HCT116 (cell line): ENCODE results near the gene RIOX2. TPM values are rescaled to one million over a fixed set of nuclear protein-coding genes. Genes with fewer than 3 reads are reported as not detected.

ENCODE experiments used
- ATAC-seq: fragments of 200-7000 bp; cut with Tn5 transposase; 2 replicates; pipeline ENCODE4 v1.9.1; 2020; ENCODE audit warnings: mild to moderate bottlenecking, moderate library complexity
- BruUV-seq: library from RNA; stranded (reverse); fragments of 400-500 nt; replicated peaks from 2 replicates; lab custom pipeline; 2021; lab: Mats Ljungman, UMichigan
- CTCF ChIA-PET: fragments of 300-600 bp; sonication (Branson Sonifier 250); formaldehyde crosslinking; loops from one replicate; lab custom pipeline; 2021; ENCODE audit warnings: antibody characterized with exemption; lab: Charles Lee
- POLR2A ChIA-PET: fragments of 300-600, 350-600 bp; sonication (Branson Sonifier 250); formaldehyde crosslinking; loops from one replicate; lab custom pipeline; 2021; ENCODE audit warnings: antibody characterized with exemption; lab: Charles Lee
- RAD21 ChIA-PET, 2 experiments: fragments of 300-600 bp; sonication (Branson Sonifier 250); formaldehyde crosslinking; loops; one replicate each; lab custom pipeline; 2023; ENCODE audit warnings: low total read pairs in 2 of 2; ENCODE audit not compliant: uncharacterized antibody in 2 of 2, unreplicated experiment in 2 of 2, low non-redundant PET in 1 of 2; lab: Charles Lee
- DNase-seq: peaks from one replicate; pipeline ENCODE4 v3.0.0-alpha.2; 2010; ENCODE audit warnings: low read depth, low spot score
- H2AFZ ChIP-seq: fragments of 200-600 bp; shearing (Covaris generic), sonication (generic); 2 replicates; pipeline ENCODE4 v1.6.1; 2017; ENCODE audit warnings: low read depth, mixed run types, mixed read lengths, antibody characterized with exemption, low read length; ENCODE audit not compliant: poor library complexity, severe bottlenecking
- H3K27ac ChIP-seq: 2 replicates; pipeline ENCODE4 v1.5.1; 2012; ENCODE audit warnings: low read depth, low read length
- H3K27me3 ChIP-seq: fragments of 200-600 bp; sonication (generic); 2 replicates; pipeline ENCODE4 v1.6.1; 2016; ENCODE audit warnings: mixed run types, low read length, mixed read lengths; ENCODE audit not compliant: insufficient read depth
- H3K36me3 ChIP-seq, 2 experiments: fragments of 200-500 bp in 1 of 2; fragments of 200-600 bp in 1 of 2; sonication (Bioruptor generic) in 1 of 2; sonication (generic) in 1 of 2; 2 replicates each; pipeline versions ENCODE4 v1.5.1 to v1.6.1; 2014 to 2016; ENCODE audit warnings: low read length in 2 of 2, inconsistent platforms in 1 of 2, mixed read lengths in 1 of 2, mixed run types in 1 of 2; ENCODE audit not compliant: insufficient read depth in 2 of 2, control insufficient read depth in 1 of 2
- H3K4me1 ChIP-seq, 2 experiments: fragments of 200-600 bp in 1 of 2; sonication (generic) in 1 of 2; 2 replicates each; pipeline versions ENCODE4 v1.5.1 to v1.6.1; 2012 to 2017; ENCODE audit warnings: low read length in 2 of 2, inconsistent platforms in 1 of 2, mild to moderate bottlenecking in 1 of 2, mixed read lengths in 1 of 2, mixed run types in 1 of 2, moderate library complexity in 1 of 2; ENCODE audit not compliant: insufficient read depth in 2 of 2, control insufficient read depth in 1 of 2
- H3K4me2 ChIP-seq: fragments of 200-600 bp; sonication (generic); 2 replicates; pipeline ENCODE4 v1.6.1; 2017; ENCODE audit warnings: mixed run types, low read length, mixed read lengths
- H3K4me3 ChIP-seq, 2 experiments: fragments of 200-600 bp in 1 of 2; sonication (generic) in 1 of 2; replicated peaks in 1 of 2; 2 replicates each; pipeline ENCODE4 v1.5.1; 2011 to 2016; ENCODE audit warnings: low read length in 2 of 2, control low read depth in 1 of 2, low read depth in 1 of 2, mild to moderate bottlenecking in 1 of 2, mixed read lengths in 1 of 2, mixed run types in 1 of 2
- H3K79me2 ChIP-seq: fragments of 200-600 bp; sonication (generic); 2 replicates; pipeline ENCODE4 v1.6.1; 2017; ENCODE audit warnings: mild to moderate bottlenecking, mixed run types, low read length, moderate library complexity, mixed read lengths; ENCODE audit not compliant: insufficient read depth
- H3K9ac ChIP-seq: fragments of 200-600 bp; sonication (generic); 2 replicates; pipeline ENCODE4 v1.6.1; 2016; ENCODE audit warnings: low read length, mixed read lengths
- H3K9me2 ChIP-seq: fragments of 200-600 bp; sonication (generic), shearing (Covaris generic); 2 replicates; pipeline ENCODE4 v1.6.1; 2017; ENCODE audit warnings: mixed run types, mild to moderate bottlenecking, moderate library complexity; ENCODE audit not compliant: insufficient read depth
- H3K9me3 ChIP-seq, 2 experiments: fragments of 200-500 bp in 1 of 2; fragments of 200-600 bp in 1 of 2; sonication (Bioruptor generic) in 1 of 2; sonication (generic) in 1 of 2; 2 replicates each; pipeline ENCODE4 v1.6.1; 2014 to 2017; ENCODE audit warnings: low read length in 2 of 2, mixed read lengths in 2 of 2, inconsistent platforms in 1 of 2, low read depth in 1 of 2, mild to moderate bottlenecking in 1 of 2, mixed run types in 1 of 2, moderate library complexity in 1 of 2; ENCODE audit not compliant: control insufficient read depth in 1 of 2, insufficient read depth in 1 of 2
- H4K20me1 ChIP-seq: fragments of 200-600 bp; sonication (generic), shearing (Covaris generic); 2 replicates; pipeline ENCODE4 v1.6.1; 2017; ENCODE audit warnings: mixed run types, mild to moderate bottlenecking, moderate library complexity; ENCODE audit not compliant: insufficient read depth
- ATF3 ChIP-seq: IDR thresholded peaks from 2 replicates; pipeline ENCODE4 v1.6.1; 2012
- CEBPB ChIP-seq: IDR thresholded peaks from 2 replicates; pipeline ENCODE4 v1.6.1; 2012; ENCODE audit warnings: low read depth
- EGR1 ChIP-seq: IDR thresholded peaks from 2 replicates; pipeline ENCODE4 v1.6.1; 2012; ENCODE audit warnings: low read depth
- ELF1 ChIP-seq: IDR thresholded peaks from 2 replicates; pipeline ENCODE4 v1.6.1; 2012; ENCODE audit warnings: low read depth, borderline replicate concordance
- EZH2 ChIP-seq: fragments of 200-600 bp; sonication (generic); IDR thresholded peaks from 2 replicates; pipeline ENCODE4 v1.6.1; 2017; ENCODE audit warnings: antibody characterized with exemption, mixed run types
- EZH2phosphoT487 ChIP-seq: fragments of 200-600 bp; IDR thresholded peaks from 2 replicates; pipeline ENCODE4 v1.6.1; 2018; ENCODE audit warnings: antibody characterized with exemption, borderline replicate concordance
- FOSL1 ChIP-seq: IDR thresholded peaks from 2 replicates; pipeline ENCODE4 v1.6.1; 2012; ENCODE audit warnings: low read depth
- POLR2A ChIP-seq: IDR thresholded peaks from 2 replicates; pipeline ENCODE4 v1.7.0; 2011; ENCODE audit warnings: borderline replicate concordance; ENCODE audit not compliant: insufficient read depth, insufficient read length; ENCODE audit errors: extremely low read depth
- RAD21 ChIP-seq: IDR thresholded peaks from 2 replicates; pipeline ENCODE4 v1.6.1; 2012; ENCODE audit warnings: low read depth, mild to moderate bottlenecking
- SP1 ChIP-seq: IDR thresholded peaks from 2 replicates; pipeline ENCODE4 v1.6.1; 2012; ENCODE audit warnings: low read depth
- YY1 ChIP-seq: IDR thresholded peaks from 2 replicates; pipeline ENCODE4 v1.6.1; 2011; ENCODE audit warnings: low read length, low read depth, moderate library complexity, mild to moderate bottlenecking; ENCODE audit not compliant: insufficient replicate concordance; ENCODE audit errors: extremely low read depth
- ZFX ChIP-seq: fragments of 450-650 bp; IDR thresholded peaks from 2 replicates; pipeline ENCODE4 v1.6.1; 2017
- ZNF274 ChIP-seq: fragments of 200-500 bp; sonication (Bioruptor generic); IDR thresholded peaks from 2 replicates; pipeline ENCODE4 v1.6.1; 2014; ENCODE audit warnings: mild to moderate bottlenecking, low read depth, low read length, inconsistent platforms
- intact Hi-C: fragments of 100-400 bp; cut with micrococcal nuclease; formaldehyde crosslinking; loops from 2 replicates; pipeline ENCODE4 v1.10.0; 2022
- total RNA-seq: library from RNA; stranded (reverse); gene quantifications from one replicate; pipeline ENCODE4 v1.2.1, GENCODE V29; 2021; ENCODE audit not compliant: unreplicated experiment
- TF ChIP-seq, protein P1 (sequence below): IDR thresholded peaks from 2 replicates; pipeline ENCODE4 v1.6.1; 2012; ENCODE audit warnings: low read depth

Gene RIOX2
- total RNA-seq, 1 experiment from 2014 or later, result 39.1 TPM

GRCh38 chr3:97928986-97929385 lies 43.2 kb downstream of the RIOX2 start:
- Histone ChIP-seq H3K27ac (no peak overlapping the region), H3K9me3 (no peaks in the 10 kb centered on the region), H3K4me1 (no peaks in the 10 kb centered on the region), H3K4me3 (no peak overlapping the region), H3K79me2 (no peaks in the 10 kb centered on the region), H4K20me1 (no peaks in the 10 kb centered on the region), H3K36me3 (no peaks in the 10 kb centered on the region), H3K9ac (no peak overlapping the region), H3K27me3 (no peaks in the 10 kb centered on the region), H2AFZ (no peak overlapping the region), H3K4me2 (no peak overlapping the region), H3K9me2 (no peaks in the 10 kb centered on the region)
- DNase-seq (no peak), ATAC-seq (no peak)
- intact Hi-C loops, result no loop called here
- POLR2A ChIA-PET, result no interaction called here
- BruUV-seq, result no TSS peak
- TF ChIP-seq EZH2phosphoT487, result no peak
- no peak for TF ChIP-seq RAD21
- no peak for TF ChIP-seq YY1
- TF ChIP-seq POLR2A, result no peak
- no peak for TF ChIP-seq EZH2
- TF ChIP-seq SP1, result no peak
- no peak for TF ChIP-seq FOSL1
- TF ChIP-seq, protein P1, sequence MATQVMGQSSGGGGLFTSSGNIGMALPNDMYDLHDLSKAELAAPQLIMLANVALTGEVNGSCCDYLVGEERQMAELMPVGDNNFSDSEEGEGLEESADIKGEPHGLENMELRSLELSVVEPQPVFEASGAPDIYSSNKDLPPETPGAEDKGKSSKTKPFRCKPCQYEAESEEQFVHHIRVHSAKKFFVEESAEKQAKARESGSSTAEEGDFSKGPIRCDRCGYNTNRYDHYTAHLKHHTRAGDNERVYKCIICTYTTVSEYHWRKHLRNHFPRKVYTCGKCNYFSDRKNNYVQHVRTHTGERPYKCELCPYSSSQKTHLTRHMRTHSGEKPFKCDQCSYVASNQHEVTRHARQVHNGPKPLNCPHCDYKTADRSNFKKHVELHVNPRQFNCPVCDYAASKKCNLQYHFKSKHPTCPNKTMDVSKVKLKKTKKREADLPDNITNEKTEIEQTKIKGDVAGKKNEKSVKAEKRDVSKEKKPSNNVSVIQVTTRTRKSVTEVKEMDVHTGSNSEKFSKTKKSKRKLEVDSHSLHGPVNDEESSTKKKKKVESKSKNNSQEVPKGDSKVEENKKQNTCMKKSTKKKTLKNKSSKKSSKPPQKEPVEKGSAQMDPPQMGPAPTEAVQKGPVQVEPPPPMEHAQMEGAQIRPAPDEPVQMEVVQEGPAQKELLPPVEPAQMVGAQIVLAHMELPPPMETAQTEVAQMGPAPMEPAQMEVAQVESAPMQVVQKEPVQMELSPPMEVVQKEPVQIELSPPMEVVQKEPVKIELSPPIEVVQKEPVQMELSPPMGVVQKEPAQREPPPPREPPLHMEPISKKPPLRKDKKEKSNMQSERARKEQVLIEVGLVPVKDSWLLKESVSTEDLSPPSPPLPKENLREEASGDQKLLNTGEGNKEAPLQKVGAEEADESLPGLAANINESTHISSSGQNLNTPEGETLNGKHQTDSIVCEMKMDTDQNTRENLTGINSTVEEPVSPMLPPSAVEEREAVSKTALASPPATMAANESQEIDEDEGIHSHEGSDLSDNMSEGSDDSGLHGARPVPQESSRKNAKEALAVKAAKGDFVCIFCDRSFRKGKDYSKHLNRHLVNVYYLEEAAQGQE, result no peak
- no peak for TF ChIP-seq ATF3
- no peak for TF ChIP-seq CEBPB
- TF ChIP-seq ZNF274, result no peak
- TF ChIP-seq ZFX, result no peak
- no peak for TF ChIP-seq ELF1
- no peak for TF ChIP-seq EGR1
- CTCF ChIA-PET, result no interaction called here
- RAD21 ChIA-PET, result no interaction called here
